GM10847 (cell line): ENCODE data around the gene FOXL3.

ENCODE experiments used
- POLR2A ChIP-seq: IDR thresholded peaks from 2 replicates; pipeline ENCODE4 v1.6.1; 2011; ENCODE audit not compliant: insufficient read length; ENCODE audit errors: extremely low read depth

The FOXL3 gene

GRCh38 chr7:293681-294439 is 3.9 kb downstream of the FOXL3 start:
- no peak for TF ChIP-seq POLR2A

- TF ChIP-seq POLR2A: no peak
Measured at GRCh38 chr7:294440-295154, 4.6 kb downstream of the FOXL3 start.

- no peak for TF ChIP-seq POLR2A
Measured at GRCh38 chr7:295155-296154, 5.5 kb downstream of the FOXL3 start.

- no peak for TF ChIP-seq POLR2A
Measured at GRCh38 chr7:296373-296945, 6.5 kb downstream of the FOXL3 start.

- no peak for TF ChIP-seq POLR2A
Measured at GRCh38 chr7:297611-298374, 7.8 kb downstream of the FOXL3 start.

GRCh38 chr7:298375-298702 is 8.4 kb downstream of the FOXL3 start:
- no peak for TF ChIP-seq POLR2A

- TF ChIP-seq POLR2A: no peak
Measured at GRCh38 chr7:298743-299142, 8.8 kb downstream of the FOXL3 start.

GRCh38 chr7:299169-299568 is 9.2 kb downstream of the FOXL3 start:
- no peak for TF ChIP-seq POLR2A

GRCh38 chr7:299628-300027 is 9.7 kb downstream of the FOXL3 start:
- TF ChIP-seq POLR2A: no peak

GRCh38 chr7:300048-300447 is 10.1 kb downstream of the FOXL3 start:
- TF ChIP-seq POLR2A: no peak

- TF ChIP-seq POLR2A: no peak
Measured at GRCh38 chr7:300546-301290, 10.7 kb downstream of the FOXL3 start.

GRCh38 chr7:301291-302053 is 11.5 kb downstream of the FOXL3 start:
- TF ChIP-seq POLR2A: no peak
